HTR-8/SVneo (cell line): ENCODE data around the gene SLC22A23.

Experiments used
- DNase-seq: peaks from one replicate; pipeline ENCODE4 v3.0.0; 2011; ENCODE audit warnings: low spot score, mixed read lengths; ENCODE audit not compliant: insufficient read length
- FAIRE-seq: peaks from 2 replicates; lab custom pipeline; 2011; peaks lifted over from hg19 to GRCh38; lab: Jason Lieb, UNC

Gene SLC22A23

GRCh38 chr6:3456898-3457709, at the start of gene SLC22A23:
TSS of gene SLC22A23 (minus strand) at chr6:3457050. CDS start at chr6:3456559, 491 bp downstream.
- peak; percentile 82 for DNase-seq
- peak; percentile 52 for FAIRE-seq

GRCh38 chr6:3506200-3506599, 49.4 kb upstream of the SLC22A23 start:
- FAIRE-seq (no peak), DNase-seq (no peak)

GRCh38 chr6:3504938-3505805, 48.3 kb upstream of the SLC22A23 start:
- FAIRE-seq (no peak), DNase-seq (no peak)

GRCh38 chr6:3504354-3504753, 47.5 kb upstream of the SLC22A23 start:
- no peak for FAIRE-seq
- no peak for DNase-seq

- DNase-seq: no peak
- no peak for FAIRE-seq
Measured at GRCh38 chr6:3501826-3502500, 45.1 kb upstream of the SLC22A23 start.

- DNase-seq: no peak
Measured at GRCh38 chr6:3500262-3501014, 43.6 kb upstream of the SLC22A23 start.

GRCh38 chr6:3499603-3500002, 42.8 kb upstream of the SLC22A23 start:
- DNase-seq (no peak), FAIRE-seq (no peak)

More at GRCh38 chr6:3500262-3501014, 43.6 kb upstream of the SLC22A23 start:
- no peak for FAIRE-seq

GRCh38 chr6:3496395-3496794, 39.5 kb upstream of the SLC22A23 start:
- DNase-seq (no peak), FAIRE-seq (no peak)

- no peak for DNase-seq
- FAIRE-seq: no peak
Measured at GRCh38 chr6:3494391-3495100, 37.7 kb upstream of the SLC22A23 start.

GRCh38 chr6:3490625-3490980, 33.8 kb upstream of the SLC22A23 start:
- no peak for DNase-seq
- no peak for FAIRE-seq

GRCh38 chr6:3489961-3490624, 33.2 kb upstream of the SLC22A23 start:
- DNase-seq (no peak), FAIRE-seq (no peak)

GRCh38 chr6:3489027-3489757, 32.3 kb upstream of the SLC22A23 start:
- FAIRE-seq: no peak
- no peak for DNase-seq

GRCh38 chr6:3484946-3485345, 28.1 kb upstream of the SLC22A23 start:
- FAIRE-seq: no peak
- no peak for DNase-seq

GRCh38 chr6:3484192-3484591, 27.3 kb upstream of the SLC22A23 start:
- FAIRE-seq (no peak), DNase-seq (peak; percentile 19)

- FAIRE-seq: peak; percentile 28
- DNase-seq: no peak
Measured at GRCh38 chr6:3483675-3484074, 26.8 kb upstream of the SLC22A23 start.

- FAIRE-seq: no peak
- DNase-seq: no peak
Measured at GRCh38 chr6:3482869-3483268, 26.0 kb upstream of the SLC22A23 start.

GRCh38 chr6:3481640-3482039, 24.8 kb upstream of the SLC22A23 start:
- no peak for FAIRE-seq

GRCh38 chr6:3480009-3480408, 23.2 kb upstream of the SLC22A23 start:
- no peak for FAIRE-seq
- no peak for DNase-seq

More at GRCh38 chr6:3481640-3482039, 24.8 kb upstream of the SLC22A23 start:
- no peak for DNase-seq
